ENCODE measurements around the gene SELENOM.

The SELENOM gene

DNA sequence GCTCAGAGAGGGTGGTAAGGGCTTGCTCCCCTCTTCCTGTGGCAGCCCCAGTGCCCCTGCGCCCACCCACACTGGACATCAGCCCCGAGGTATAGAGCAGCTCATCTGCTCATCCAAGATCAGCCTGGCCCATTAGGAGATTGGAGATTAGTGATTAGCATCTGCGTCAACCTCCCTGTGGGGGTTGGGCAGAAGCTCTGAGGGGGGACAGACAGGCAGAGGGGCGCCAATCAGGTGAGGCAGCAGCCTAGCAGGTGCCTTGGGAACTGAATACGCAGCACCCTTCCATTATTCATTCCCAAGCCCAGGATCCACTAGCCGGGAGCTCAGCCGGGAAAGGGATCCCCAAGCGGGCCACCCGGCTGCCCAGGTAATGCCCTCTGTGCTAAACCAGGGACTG, 15.2 kb downstream of the SELENOM start:
- FAIRE-seq (no peak), DNase-seq (ENCODE audit: low spot score) (no peak)

DNA sequence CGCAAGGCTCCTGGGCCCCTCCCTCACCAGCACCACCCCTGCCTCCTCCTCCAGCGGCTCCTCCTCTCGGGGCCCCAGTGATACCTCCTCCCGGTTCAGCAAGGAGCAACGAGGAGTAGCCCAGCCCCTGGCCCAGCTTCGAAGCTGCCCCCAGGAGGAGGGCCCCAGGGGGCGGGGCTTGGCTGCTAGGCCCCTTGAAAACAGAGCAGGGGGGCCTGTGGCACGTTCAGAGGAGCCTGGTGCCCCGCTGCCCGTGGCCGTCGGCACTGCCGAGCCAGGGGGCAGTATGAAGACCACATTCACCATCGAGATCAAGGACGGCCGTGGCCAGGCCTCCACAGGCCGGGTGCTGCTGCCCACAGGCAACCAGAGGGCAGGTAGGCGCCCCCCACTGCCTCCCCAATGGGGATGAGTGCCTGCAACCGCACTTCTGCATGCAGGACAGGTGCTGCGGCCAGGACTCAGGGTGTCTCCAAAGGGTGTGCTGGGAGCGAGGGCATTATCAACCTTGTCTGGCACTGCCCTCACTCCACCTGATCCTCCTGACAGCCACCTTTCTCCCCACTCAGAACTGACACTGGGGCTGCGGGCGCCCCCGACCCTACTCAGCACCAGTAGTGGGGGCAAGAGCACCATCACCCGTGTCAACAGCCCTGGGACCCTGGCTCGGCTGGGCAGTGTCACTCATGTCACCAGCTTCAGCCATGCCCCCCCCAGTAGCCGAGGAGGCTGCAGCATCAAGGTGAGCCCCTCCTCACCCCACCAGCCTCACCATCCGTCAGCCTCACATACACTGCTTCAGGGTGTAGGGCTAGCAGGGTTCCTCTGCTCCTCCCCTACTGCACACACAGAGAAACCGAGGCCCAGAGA, 16.0 kb downstream of the SELENOM start:
- no peak for DNase-seq (ENCODE audit: low spot score)
- no peak for FAIRE-seq

DNA sequence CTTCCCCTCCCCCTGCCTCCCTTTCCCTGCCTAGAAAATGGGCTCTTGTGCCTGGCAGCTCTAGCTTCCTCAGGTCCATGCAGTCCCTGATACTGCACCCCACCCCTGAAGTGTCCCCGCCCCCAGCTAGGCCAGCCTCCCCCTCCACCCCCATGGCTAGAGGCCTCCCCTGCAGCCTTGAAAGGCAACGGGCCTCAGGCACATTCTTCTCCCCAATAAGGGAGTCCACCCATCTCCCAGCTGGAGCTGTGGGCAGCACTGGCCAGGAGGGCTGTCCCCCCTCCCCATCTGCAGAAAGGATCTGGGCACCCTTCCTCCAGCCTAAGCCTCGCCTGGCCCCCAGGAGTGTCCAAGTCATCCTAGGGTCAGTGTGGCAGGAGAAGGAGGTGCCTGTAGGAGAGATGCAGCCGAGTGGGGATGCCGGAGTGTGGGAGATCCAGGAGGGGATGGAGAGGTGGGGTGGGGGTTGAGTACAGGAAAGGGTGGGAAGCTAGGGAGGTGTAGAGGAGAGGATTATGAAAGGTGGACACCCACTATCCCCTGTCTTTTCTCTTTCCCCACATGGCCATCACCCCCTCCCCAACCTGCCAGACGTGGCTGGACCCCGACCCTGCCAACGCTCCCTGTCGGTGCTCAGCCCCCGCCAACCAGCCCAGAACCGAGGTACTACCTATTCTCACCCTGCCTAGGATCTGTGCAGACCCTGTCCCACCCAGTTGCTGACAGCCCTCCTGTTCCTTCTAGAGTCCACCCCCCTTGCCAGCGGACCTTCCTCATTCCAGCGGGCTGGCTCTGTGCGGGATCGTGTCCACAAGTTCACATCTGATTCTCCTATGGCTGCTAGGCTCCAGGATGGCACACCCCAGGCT, 16.9 kb downstream of the SELENOM start:
- DNase-seq (ENCODE audit: low spot score) (no peak), FAIRE-seq (no peak)

DNA sequence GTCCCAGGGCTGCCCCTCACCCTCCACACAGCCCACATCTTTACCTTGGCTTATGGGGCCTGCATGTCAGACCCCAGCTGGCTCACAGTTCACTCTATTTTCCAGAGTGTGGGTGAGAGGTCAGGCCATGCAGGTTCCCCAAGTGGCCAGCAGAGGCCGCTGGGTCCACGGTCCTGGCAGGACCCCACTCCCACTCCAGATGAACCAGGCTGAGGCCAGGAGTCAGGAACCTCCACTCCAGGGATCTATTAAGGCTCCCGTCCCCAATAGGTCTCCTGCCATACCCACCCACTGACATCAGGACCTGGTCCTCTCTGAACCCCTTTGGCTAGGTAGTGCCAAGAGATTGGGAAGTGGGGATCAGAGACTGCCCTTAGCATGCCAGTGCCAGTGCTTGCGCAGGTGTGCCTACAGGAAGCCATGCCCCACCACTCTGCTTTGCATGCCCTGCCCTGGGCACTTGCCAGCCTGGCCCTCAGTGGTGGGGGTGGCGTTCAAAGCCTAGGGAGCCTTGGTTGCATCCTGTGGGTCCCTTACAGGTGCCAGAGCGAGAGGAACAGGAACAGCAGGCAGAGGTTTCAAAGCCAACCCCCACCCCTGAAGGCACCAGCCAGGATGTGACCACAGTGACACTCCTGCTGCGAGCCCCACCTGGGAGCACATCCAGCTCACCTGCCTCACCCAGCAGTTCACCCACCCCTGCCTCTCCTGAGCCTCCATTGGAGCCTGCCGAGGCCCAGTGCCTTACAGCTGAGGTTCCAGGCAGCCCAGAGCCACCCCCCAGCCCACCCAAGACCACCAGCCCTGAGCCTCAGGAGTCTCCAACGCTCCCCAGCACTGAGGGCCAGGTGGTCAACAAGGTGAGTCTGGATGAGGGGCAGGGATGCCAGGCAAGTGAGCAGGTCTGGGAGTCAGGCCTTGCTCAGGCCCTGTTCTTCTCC, 17.9 kb downstream of the SELENOM start:
- DNase-seq (ENCODE audit: low spot score) (no peak), FAIRE-seq (no peak)

DNA sequence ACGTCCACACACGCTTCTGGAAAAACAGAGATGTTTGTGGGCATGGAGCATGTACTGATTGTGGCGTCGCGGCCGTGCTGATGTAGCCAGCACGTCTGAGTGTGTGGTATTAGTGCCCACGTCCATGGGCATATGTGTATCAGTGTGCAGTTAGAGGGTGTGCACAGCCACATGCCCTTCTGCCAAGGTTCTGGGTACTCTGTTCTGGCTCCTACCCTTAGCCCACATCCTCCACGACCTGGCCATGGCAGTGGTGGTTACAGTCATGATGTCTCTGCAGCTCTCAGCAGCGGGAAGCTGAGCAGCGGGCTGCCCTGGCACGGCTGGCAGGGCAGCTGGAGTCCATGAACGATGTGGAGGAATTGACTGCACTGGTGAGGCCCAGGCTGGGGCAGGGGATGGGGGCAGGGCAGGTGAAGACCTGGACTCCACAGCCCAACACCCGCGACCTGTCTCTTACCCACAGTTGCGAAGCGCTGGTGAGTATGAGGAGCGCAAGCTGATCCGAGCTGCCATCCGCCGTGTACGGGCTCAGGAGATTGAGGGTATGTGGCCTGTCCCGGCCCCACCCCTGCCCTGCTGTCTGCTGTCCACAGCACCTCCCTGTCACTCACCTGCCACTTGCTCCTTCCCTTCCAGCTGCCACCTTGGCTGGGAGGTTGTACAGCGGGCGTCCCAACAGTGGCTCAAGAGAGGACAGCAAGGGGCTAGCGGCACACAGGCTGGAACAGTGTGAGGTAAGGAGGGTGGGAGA, 19.0 kb downstream of the SELENOM start:
- DNase-seq (ENCODE audit: low spot score) (no peak), FAIRE-seq (no peak)

DNA sequence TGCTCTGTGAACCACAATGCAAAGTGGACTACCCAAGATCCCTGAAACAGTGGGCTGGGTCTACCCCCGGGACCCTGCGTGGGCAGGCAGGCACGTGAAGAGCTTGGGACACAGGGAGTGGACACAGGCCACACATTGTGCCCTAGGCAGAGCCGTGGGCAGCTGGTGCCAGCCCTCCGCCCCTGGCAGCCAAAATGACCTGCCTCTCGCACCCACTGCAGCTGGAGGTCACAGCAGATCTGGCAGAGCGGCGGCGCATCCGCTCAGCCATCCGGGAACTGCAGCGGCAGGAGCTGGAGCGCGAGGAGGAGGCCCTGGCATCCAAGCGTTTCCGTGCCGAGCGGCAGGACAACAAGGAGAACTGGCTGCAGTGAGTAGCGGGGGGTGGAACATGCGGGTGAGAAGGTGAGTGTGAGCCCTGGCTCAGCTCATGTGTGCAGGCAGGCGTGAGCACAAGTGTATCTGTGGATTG, 19.6 kb downstream of the SELENOM start:
- DNase-seq (ENCODE audit: low spot score) = no peak

DNA sequence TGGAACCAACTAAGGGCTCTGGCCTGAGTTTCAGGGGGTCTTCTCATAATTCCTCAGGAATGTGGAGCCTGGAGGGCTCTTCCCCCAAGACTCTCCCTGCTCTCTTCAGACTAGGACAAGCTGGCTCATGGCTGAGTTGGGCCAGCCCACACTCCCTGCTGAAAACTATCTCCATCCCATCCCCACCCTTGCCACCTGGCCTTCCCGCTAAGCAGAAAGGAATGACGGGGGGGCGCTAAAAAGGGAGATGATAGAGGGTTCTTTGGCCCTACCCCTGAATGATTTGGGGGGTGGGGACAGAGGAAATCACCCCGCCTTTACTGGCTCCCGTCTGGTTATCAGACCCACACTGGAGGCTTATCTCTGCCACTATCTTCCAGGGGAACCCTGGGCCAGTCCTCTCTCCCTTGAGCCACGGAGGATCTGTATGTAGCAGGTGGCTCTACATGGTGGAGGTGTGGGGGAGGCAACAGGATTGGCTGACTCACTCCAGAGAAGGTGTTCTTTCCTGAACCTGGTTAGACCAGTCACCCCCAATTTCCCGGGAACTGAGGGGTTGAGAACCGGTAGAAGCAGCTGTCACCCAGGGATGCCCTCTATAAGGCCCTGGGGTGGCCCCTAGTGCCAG, 20.6 kb downstream of the SELENOM start:
- no peak for FAIRE-seq

More for the DNA sequence above, 19.6 kb downstream of the SELENOM start:
- FAIRE-seq = no peak

DNA sequence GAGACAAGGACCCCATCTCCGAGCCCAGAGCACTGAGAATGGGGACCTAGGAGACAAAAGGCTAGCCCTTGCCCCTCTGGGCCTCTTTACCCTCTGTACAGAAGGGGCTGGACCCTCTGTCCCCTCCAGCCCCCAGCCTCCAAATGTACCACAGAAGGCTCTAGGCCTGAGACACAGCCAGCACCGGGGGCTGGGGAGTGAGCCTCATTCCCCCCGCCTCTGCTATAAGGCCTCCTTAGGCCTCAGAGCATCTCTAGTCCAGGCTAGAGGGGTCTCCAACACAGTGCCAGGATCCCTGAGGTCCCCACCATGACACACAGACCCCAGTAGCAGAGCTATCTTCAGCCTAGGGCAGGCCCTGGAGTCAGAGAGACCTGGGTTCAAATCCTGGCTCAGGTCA, 21.4 kb downstream of the SELENOM start:
- DNase-seq (ENCODE audit: low spot score) (no peak), FAIRE-seq (no peak)

More for the DNA sequence above, 20.6 kb downstream of the SELENOM start:
- no peak for DNase-seq (ENCODE audit: low spot score)

DNA sequence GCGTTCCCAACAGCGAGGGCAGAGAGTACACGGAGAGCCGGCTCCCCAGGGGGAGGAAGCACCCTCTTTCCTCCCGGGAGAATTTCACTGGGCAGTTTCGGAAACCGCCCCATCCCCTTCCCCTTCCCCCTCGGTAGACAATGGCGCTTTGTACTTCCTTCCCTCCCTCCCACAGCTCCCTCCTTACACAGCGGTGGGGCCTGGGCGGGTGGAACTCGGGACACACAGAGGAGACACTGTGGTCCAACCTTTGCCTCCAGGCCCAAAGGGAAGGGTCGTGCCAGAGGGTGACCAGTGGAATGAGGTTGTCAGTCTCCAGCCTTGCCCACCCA, 21.9 kb downstream of the SELENOM start:
- FAIRE-seq = no peak

DNA sequence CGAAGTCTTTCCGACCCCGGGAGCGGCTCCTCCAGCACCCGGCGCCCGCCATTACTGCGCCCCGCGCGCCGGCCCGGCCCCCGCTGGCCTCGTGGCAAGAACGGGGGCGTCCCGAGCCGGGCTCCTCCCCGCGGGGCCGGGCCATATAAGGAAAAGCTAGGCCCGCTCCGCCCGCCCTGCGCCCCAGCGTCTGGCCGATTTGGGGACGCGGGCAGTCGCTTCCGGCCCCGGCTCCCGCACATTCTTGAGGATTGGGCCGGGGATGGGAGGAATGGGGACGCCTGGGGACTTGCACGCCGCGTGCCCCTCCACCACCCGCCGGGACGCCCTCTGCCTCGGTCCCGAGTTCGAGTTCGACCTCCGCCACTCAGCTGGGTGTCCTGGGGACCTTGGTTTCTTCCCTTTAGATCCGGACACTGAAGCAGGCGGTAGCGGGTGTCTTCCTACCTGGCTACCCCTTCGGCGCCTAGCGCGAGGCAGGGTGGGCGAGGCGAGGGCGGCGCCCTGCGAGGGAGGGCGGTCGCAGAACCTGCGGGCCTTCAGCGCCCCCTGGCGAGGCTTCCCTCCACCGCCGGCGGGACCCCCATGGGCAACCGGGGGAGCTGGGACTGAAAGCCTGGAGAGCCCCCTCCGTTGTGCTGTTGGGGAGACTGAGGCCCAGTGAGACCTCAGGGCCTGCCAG, 22.4 kb downstream of the SELENOM start:
- no peak for DNase-seq (ENCODE audit: low spot score)
- FAIRE-seq = no peak

More for the DNA sequence above, 21.9 kb downstream of the SELENOM start:
- no peak for DNase-seq (ENCODE audit: low spot score)

DNA sequence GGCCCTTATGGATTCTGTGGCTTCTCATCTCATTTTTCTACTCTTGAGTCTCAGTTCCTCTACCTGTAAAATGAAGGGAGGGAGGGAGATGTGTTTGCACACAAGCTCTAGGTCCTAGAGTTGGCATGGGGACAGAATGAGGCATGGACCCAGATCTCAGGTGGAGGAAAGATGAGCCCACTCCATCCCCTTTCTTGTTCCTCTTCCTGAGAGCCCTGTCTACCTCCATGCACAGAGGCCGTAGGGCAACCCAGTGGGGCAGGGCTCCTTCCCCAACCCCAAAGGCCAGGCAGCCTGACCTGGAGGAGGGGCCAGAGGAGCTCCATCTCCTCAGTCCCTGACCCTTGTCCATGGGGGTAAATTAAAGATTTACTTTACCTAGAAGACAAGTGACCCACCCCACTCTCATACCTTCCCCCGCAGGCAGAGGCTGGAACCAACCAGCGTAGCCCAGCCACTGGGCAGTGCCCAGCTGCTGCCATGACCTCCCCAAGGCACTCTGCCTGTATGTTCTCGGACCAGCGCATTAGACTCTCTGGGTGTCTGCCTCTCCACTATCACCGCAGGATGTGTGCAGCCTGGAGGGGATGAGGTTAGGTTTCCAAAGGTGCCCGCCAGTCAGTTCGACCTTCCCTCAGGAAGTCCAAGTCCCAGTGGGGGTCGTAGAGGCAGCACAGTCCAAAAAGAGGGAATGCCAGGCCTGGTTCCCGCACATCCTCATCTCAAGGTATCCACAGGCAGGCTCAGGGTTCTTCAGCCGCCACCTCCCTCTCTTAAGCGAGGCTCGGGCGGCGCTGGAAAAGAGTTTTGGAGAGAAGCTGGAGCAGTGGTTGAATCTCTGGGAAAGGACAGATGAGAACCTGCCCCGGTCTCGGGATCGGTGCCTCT, 23.2 kb downstream of the SELENOM start:
- FAIRE-seq (no peak), DNase-seq (ENCODE audit: low spot score) (no peak)

DNA sequence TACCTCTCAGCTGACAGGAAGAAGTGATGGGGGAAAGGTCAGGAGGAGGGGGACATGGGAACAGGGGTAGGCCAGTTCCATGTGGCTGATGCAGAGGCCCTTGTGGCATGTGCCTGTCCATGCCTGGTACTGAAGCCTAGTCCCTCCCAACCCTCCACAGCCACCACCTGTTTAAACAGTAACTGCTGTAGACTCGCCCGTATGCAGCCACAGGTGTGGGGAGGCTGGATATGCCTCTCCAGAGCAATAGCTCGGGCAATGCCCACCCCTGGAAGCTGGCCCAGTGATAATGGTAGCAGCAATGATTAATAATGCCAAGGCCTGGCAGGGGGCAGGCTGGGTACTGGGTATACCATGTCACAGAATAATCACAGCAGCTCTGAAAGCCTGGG, 24.0 kb downstream of the SELENOM start:
- FAIRE-seq = no peak
- no peak for DNase-seq (ENCODE audit: low spot score)

DNA sequence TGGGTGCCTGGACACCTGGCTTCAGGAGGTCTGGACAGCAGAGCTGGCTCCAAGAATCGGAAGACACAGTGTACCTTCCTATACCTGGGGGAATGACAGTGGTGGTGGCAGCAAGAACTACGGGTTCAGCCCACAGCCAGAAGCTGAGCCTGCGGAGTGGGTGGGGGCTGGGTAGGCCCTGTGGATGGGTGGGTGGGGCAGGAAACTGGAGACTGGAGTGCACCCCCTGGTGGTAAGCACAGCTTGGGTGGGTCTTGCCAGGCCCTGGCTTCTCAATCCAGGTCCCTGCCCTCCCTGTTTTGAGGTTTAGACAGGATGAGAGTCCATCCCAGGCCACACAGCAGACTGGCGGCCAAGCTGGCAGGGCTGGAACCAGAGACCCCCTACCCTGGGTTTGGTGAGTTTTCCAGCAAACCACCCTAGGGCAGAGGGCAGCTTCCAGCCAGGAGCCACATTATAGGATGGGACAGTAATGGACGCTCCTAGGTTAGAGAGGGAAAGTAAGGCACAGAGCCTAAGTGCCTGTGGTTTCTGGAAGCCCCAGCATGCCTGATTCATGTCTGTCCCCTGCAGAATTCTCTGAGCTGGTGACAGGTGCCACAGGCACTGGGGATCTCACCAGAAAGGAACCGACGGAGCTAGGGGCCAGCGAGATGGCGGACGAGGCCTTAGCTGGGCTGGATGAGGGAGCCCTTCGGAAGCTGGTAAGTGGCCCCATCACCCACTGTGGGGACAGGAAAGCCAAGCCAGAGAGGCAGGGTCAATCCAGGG, 24.6 kb downstream of the SELENOM start:
- DNase-seq (ENCODE audit: low spot score) (no peak), FAIRE-seq (no peak)

DNA sequence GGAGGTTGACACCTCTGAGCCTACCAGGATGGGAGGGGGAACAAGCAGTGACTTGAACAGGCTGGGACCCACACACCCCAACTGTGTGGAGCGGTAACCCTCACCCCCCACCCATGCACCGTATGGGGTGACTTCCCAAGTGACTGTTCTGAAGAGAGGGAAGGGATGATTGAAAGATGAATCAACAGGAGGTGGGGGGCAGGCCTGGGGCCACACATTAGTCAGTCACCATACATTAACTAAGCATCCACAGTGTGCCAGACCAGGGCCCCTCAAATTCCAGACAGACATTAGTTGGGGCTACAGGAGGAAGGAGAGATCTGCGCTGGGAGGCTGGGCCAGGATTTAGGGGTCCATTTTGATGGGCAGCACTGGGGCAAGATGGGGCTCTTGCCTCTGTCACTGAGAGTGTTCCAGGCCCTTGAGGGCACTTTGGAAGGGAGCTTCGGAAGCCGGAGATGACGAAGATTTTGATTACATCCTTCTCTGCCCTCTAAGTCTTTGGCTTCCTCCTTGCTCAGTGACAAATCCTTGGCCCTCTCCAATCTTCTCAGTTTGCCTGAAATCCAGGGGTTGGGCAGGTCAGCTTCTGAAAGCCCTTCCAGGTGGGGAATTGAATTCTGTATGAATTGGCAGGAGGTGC, 25.3 kb downstream of the SELENOM start:
- peak; percentile 62 for DNase-seq (ENCODE audit: low spot score)

DNA sequence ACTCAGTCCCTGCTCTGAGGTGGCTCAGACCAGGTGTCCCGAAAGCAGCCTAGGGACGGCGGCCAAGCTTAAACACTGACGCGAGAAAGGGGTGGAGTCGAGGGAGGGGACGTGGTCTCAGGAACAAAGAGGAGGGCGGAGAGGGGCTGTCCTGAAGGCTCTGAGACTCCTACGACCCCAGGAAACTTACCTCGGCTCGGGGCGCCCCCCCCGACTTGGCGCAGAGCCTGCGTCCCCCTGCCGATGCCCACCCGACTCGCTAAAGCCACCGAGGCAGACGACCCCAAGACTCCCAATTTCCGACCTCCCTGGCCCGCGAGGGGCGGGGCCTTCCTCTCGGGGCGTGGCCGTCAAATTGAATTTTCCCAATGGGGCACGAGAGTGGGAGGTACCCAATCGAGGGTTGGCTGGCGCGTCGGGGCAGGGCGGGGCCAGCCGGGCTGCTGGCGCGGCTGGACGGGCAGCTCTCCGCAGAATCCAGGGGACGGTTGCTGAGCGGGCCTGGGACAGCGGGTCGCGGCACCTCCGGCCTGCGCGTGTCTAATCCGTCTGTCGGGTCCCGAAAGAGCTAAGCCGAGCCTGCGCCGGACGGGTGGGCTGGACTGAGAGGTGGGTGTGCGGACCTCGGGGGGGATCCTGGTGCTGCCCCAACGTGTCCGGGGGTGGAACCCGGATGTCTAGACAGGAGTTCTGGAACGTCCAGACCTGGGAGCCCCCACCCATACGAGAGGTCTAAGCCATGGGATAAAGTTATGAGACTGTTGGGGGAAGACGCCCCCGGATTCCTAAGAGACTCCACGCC, 26.3 kb downstream of the SELENOM start, which contains the start of gene SMTN:
SMTN (plus strand) TSS at position 471 of the 802 bp plus-strand sequence. CDS start 1,941 bp downstream, outside the sequence.
- FAIRE-seq (no peak), DNase-seq (ENCODE audit: low spot score) (peak; percentile 61)

More for the DNA sequence above, 25.3 kb downstream of the SELENOM start:
- no peak for FAIRE-seq
